A549 treated with ZK216348 at 1 μM for 4 hours (cell line): ENCODE results near the gene OR5K2. TPM values are rescaled to one million over a fixed set of nuclear protein-coding genes. Genes with fewer than 3 reads are reported as not detected.

Source experiments
- total RNA-seq: library from RNA; stranded (reverse); fragments of 200-300 nt; extraction: Qiagen RNA extraction; gene quantifications from 5 replicates; pipeline ENCODE4 v1.2.3, GENCODE V29; 2022; ENCODE audit warnings: low read depth

OR5K2 gene
- total RNA-seq = not detected in 5 replicates

DNA sequence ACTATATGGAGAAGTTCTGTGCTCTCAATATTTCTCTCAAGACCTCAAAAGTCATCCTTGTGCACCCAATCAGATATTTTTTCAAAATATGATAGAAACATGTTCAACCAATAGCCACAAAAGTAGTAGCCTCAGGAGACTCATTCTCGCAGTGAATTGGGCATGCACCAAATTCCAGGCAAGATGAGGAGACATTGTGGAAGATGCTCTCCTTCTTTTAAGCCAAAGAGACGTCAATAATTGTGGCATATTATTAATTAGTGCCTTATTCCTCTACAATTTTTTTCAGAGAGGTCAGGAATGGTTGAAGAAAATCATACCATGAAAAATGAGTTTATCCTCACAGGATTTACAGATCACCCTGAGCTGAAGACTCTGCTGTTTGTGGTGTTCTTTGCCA is at the start of gene OR5K2:
Gene OR5K2, plus strand, starts transcription at position 301 of the 400 bp plus-strand sequence. Its CDS starts 0 bp downstream, at position 301.

GRCh38 chr3:98462901-98463300 is 34.6 kb upstream of the OR5K2 start, which contains the start of gene OR5K1:
TSS of gene OR5K1 (plus strand) at chr3:98463201. CDS start at chr3:98469577, 6,376 bp downstream.

GRCh38 chr3:98522544-98523281 is 25.2 kb downstream of the OR5K2 start, which contains the start of gene CLDND1:
TSS of gene CLDND1 (minus strand) at chr3:98522902. CDS start at chr3:98521424, 1,478 bp downstream.

GRCh38 chr3:98531622-98532274 is 34.3 kb downstream of the OR5K2 start, which contains the start of gene GPR15:
TSS of gene GPR15 (plus strand) at chr3:98531978. CDS start at chr3:98532034, 56 bp downstream.

Other genes starting within 250 kb of the OR5K2 start
- not detected in 5 replicates for gene OR5H6, start 233.4 kb upstream of the OR5K2 start, total RNA-seq
- not detected in 5 replicates for gene OR5H2, start 215.2 kb upstream of the OR5K2 start, total RNA-seq
- gene OR5K4, start 143.8 kb upstream of the OR5K2 start, total RNA-seq = not detected in 5 replicates
- not detected in 5 replicates for gene OR5K3, start 107.0 kb upstream of the OR5K2 start, total RNA-seq
- not detected in 5 replicates for gene OR5K1, start 34.5 kb upstream of the OR5K2 start, total RNA-seq
- gene CLDND1, start 25.2 kb downstream of the OR5K2 start, total RNA-seq = 53.2 to 68.3 TPM (median 61.0 TPM) in 5 replicates
- not detected in 5 replicates for gene GPR15, start 34.3 kb downstream of the OR5K2 start, total RNA-seq
- 15.8 to 27.8 TPM (median 23.8 TPM) in 5 replicates for gene CPOX, start 95.9 kb downstream of the OR5K2 start, total RNA-seq